Measurements from ENCODE around the gene MRPS6. TPM values are rescaled to one million over a fixed set of nuclear protein-coding genes. Genes with fewer than 3 reads are reported as not detected.

MRPS6 gene
- total RNA-seq, 1 donor from 2014 or later: 61.9 TPM

DNA sequence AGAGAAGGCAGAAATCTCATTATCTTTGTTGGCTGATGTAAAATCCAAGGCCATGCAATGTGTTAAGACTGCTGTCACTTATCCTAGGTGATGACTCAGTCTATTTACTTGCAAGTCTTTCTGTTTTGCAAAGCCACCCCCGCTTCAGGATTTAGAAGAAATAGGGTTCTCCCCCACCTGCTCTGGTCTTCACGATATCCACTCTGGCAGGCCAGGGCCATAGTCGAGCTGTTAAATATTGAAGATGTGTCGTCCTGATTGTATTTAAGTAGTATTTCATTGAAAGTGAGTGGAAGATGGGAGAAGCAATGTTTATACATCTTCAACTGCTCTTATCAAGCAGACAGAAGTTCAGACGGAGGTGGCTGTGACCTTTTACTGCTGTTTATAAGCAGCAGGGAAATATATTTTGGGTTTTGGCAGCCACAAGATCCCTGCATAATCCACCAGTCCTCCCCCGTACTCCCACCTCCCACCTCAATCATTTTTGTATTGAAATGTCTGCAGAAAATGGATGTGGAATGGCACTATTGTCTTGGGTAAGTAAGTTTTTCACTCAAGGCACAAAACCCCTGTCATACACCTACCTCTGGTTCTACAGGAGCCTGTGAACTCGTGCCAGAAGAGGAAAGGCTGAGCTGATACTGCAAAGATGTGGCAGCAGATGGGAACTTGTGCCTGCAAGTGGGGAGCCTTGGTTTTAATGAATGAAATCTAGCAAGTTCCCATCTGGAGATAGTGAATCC is 117.4 kb downstream of the MRPS6 start:
- Histone ChIP-seq H3K4me1 (no peaks in the 10 kb centered on the region), H3K27me3 (ENCODE audit: low read depth) (no peaks in the 10 kb centered on the region), H3K27ac (replicated peaks) (no peak overlapping the region), H3K9me3 (replicated peaks) (no peaks in the 10 kb centered on the region), H3K4me3 (no peak overlapping the region), H3K36me3 (no peaks in the 10 kb centered on the region)
- TF ChIP-seq, protein P1, sequence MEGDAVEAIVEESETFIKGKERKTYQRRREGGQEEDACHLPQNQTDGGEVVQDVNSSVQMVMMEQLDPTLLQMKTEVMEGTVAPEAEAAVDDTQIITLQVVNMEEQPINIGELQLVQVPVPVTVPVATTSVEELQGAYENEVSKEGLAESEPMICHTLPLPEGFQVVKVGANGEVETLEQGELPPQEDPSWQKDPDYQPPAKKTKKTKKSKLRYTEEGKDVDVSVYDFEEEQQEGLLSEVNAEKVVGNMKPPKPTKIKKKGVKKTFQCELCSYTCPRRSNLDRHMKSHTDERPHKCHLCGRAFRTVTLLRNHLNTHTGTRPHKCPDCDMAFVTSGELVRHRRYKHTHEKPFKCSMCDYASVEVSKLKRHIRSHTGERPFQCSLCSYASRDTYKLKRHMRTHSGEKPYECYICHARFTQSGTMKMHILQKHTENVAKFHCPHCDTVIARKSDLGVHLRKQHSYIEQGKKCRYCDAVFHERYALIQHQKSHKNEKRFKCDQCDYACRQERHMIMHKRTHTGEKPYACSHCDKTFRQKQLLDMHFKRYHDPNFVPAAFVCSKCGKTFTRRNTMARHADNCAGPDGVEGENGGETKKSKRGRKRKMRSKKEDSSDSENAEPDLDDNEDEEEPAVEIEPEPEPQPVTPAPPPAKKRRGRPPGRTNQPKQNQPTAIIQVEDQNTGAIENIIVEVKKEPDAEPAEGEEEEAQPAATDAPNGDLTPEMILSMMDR (IDR thresholded peaks at IDR 0.05; ENCODE audit: borderline replicate concordance): no peak
- intact Hi-C loops (cut with micrococcal nuclease): no loop called here
- no peak for DNase-seq

DNA sequence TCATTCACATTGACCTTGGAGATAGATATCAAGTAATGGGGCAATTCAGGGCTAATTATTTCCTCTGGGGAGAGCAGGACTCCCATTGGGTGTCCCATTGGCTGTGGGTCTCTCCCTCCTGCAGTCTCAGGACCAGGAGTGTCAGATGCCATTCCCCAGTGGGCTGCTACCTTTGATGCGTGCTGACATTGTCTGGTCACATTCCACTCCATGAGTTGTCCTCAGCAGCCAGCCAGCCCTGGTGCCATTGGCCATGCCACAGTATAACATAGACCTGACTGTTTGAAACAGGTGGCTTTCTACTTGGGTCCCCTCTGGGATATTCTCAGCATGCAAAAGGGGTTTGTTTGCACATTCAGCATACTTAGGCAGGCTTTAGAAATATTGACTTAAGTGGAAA is 118.5 kb downstream of the MRPS6 start:
- no peaks in the 10 kb centered on the region for H3K4me1 ChIP-seq
- DNase-seq: no peak
- H3K4me3 ChIP-seq: no peak overlapping the region
- H3K36me3 ChIP-seq: no peaks in the 10 kb centered on the region
- no peak overlapping the region for H3K27ac ChIP-seq (replicated peaks)
- no peaks in the 10 kb centered on the region for H3K27me3 ChIP-seq (ENCODE audit: low read depth)
- intact Hi-C loops (cut with micrococcal nuclease): no loop called here
- TF ChIP-seq, protein P1 (IDR thresholded peaks at IDR 0.05; ENCODE audit: borderline replicate concordance): no peak
- H3K9me3 ChIP-seq (replicated peaks): no peaks in the 10 kb centered on the region

Other genes starting within 250 kb of the MRPS6 start
- gene ATP5PO, start 157.8 kb upstream of the MRPS6 start, total RNA-seq: 780 TPM
- 4.7 TPM for gene SLC5A3, start within 50 bp of the MRPS6 start, total RNA-seq